Erythroblast (primary cell): ENCODE results near the gene CTAGE1.

ENCODE experiments used
- GATA1 ChIP-seq: IDR thresholded peaks from 2 replicates; pipeline ENCODE4 v1.6.1; 2011; ENCODE audit warnings: low read depth, mild to moderate bottlenecking, control low read depth, low read length, moderate library complexity
- POLR2A ChIP-seq: IDR thresholded peaks from 2 replicates; pipeline ENCODE4 v1.6.1; 2011; ENCODE audit warnings: mild to moderate bottlenecking, low read length

- TF ChIP-seq POLR2A (no peak), GATA1 (no peak)
These were observed 41.8 kb upstream of the CTAGE1 start for GRCh38 chr18:22459491-22459890.
